AG10803 (cell line): Measurements from ENCODE around the gene MAML3.

Experiments used
- DNase-seq: peaks from one replicate; pipeline ENCODE4 v3.0.0; 2010; ENCODE audit warnings: low read depth
- H3K4me3 ChIP-seq: 2 replicates; pipeline ENCODE4 v1.5.1; 2011; ENCODE audit warnings: mild to moderate bottlenecking, low read length, control low read depth
- CTCF ChIP-seq: conservative IDR thresholded peaks from 2 replicates; pipeline ENCODE4 v1.5.1; 2011; ENCODE audit warnings: mild to moderate bottlenecking, low read length, control low read depth, inconsistent platforms

The MAML3 gene

GRCh38 chr4:139919004-139919403 lies 235.0 kb downstream of the MAML3 start:
- no peak overlapping the region; the same call in 1 of the 2 replicates for H3K4me3 ChIP-seq
- TF ChIP-seq CTCF: no peak
- peak; percentile 61 for DNase-seq

- DNase-seq: no peak
These were observed 235.4 kb downstream of the MAML3 start for GRCh38 chr4:139918591-139918990.

DNA sequence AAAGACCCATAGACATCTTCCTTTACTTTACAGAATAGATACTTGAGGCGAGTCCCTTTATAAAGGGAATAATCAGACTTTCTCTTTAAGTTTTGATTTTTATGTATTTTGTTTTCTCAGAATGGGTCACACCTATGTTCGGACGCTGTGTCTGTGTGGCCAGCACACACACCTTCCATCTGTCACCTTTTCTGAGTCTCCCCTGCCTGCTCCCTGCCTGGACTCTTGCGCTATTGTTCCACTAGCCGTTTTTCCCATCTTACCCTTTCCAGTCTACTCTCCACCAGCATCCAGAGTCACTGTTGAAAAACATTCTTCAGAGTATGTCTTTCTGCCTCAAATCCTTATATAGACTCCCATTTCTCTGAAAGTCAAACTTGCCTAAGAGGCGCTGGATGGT lies 236.1 kb downstream of the MAML3 start:
- TF ChIP-seq CTCF: no peak
- no peak for DNase-seq
- H3K4me3 ChIP-seq: no peak overlapping the region

More at GRCh38 chr4:139918591-139918990, 235.4 kb downstream of the MAML3 start:
- no peak for TF ChIP-seq CTCF
- H3K4me3 ChIP-seq: no peak overlapping the region

DNA sequence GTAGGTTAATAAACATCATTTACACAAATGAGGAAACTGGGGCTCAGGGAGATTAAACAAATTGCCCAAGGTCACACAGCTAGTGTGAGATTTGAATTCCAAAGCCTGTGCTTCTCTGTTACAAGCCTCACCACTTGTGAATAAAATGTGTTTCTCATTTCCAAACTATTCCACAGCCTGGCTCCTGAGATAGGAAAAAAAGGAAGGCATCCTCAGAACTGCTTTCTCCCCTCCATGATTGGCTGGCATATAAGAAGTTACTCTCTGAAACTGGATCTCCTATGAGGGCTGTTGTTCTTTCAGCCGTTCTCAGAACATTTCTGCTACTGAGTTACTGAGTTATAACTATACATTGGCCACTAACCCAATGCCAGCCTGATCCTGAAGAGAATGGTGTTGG lies 237.9 kb downstream of the MAML3 start:
- no peak for TF ChIP-seq CTCF
- DNase-seq: peak; percentile 72
- no peak overlapping the region for H3K4me3 ChIP-seq

DNA sequence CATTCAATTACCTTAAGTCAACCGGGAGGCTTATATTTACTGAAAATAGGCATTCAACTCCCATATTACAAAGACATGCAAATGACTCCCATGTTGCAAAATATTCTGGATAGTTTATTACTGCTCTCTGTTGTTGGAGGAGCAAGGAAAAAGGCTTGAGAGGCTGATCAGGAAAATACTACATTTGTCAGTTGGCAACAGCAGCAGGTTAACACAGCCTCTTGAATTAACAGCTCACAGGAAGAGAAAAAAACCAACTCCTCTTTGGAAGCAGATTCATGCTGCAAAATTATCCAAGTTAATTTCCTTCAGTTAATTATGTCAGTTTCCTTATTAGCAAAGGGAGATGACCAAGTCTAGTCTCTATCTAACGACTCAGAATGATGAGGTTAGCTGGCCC lies 238.9 kb downstream of the MAML3 start:
- DNase-seq: peak; percentile 33
- TF ChIP-seq CTCF: no peak
- H3K4me3 ChIP-seq: no peak overlapping the region

DNA sequence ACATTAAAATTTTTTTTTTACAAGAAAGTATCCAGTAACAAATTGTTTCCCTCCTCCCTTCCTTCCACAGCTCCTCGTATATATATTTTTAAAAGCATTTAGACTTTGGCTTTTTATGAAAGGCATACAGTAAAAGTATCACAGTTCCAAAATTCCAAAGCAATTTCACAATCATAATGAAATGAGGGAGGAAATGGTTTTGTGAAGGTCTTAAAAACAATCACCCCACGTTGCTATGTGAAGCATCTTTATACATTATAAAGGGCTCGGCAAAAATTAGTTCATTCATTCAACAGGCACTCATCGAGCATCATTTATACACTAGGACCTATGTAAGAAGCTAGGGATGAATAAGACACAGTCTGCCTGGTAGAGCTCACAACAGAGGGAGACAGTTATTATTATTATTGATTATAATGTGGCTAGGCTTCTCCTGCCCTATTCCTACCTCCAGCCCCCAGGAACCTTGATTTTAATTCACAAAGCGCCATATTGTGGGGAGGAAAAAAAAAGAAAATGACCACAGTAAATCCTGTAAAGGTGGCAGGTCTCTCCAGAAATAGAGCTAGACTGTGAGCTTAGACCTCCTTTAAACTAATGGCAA lies 239.9 kb downstream of the MAML3 start:
- no peak overlapping the region for H3K4me3 ChIP-seq
- no peak for TF ChIP-seq CTCF
- DNase-seq: peak; percentile 85

DNA sequence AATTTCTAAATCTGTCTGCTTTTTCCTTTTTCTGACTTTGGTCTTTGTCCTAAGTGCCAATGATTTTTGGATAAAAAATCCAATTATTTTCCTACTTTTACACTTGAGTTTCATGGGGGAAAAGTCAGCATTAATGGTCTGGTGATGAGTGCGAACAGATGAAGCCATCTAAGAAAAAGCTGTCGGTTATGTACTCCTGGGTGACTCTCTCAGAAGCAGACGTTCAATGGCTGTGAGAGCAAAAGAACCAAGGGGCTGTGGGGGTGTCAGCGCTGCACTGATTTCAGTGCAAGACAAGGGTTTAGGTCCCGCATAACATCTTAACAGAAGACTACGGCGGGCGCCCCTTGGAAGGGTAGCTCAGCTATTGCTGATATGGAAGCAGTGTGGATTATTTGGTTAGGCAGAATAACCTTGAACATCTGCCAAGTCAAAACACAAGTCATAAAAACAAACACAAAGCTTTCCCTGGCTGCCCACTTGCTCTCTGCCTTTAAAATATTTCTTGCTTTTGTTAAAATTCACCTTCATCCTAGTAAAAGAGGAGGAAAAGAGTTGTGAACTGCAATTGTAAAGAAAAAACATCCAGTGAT lies 240.5 kb downstream of the MAML3 start:
- H3K4me3 ChIP-seq: no peak overlapping the region
- DNase-seq: peak; percentile 34
- TF ChIP-seq CTCF: no peak
